ENCODE results near the gene WDR20. TPM values are rescaled to one million over a fixed set of nuclear protein-coding genes. Genes with fewer than 3 reads are reported as not detected.

WDR20 gene
- total RNA-seq, 2 experiments from 2014 or later: 22.3 to 27.3 TPM

- Mint-ChIP-seq H3K4me1 (no peaks in the 10 kb centered on the region), H3K9me3 (no peaks in the 10 kb centered on the region), H3K36me3 (no peaks in the 10 kb centered on the region), H3K27ac (no peak overlapping the region), H3K27me3 (no peaks in the 10 kb centered on the region), H3K4me3 (no peak overlapping the region)
- no peak for DNase-seq
Measured at GRCh38 chr14:102255401-102256190, 115.9 kb downstream of the WDR20 start.

GRCh38 chr14:102256716-102257115 is 117.0 kb downstream of the WDR20 start:
- Mint-ChIP-seq H3K9me3 (no peaks in the 10 kb centered on the region), H3K27ac (no peak overlapping the region), H3K27me3 (no peaks in the 10 kb centered on the region), H3K4me1 (no peaks in the 10 kb centered on the region), H3K36me3 (no peaks in the 10 kb centered on the region), H3K4me3 (no peak overlapping the region)
- no peak for DNase-seq

GRCh38 chr14:102258136-102258535 is 118.4 kb downstream of the WDR20 start:
- Mint-ChIP-seq H3K27me3 (no peaks in the 10 kb centered on the region), H3K4me1 (no peaks in the 10 kb centered on the region), H3K27ac (no peak overlapping the region), H3K9me3 (no peaks in the 10 kb centered on the region), H3K36me3 (no peaks in the 10 kb centered on the region), H3K4me3 (no peak overlapping the region)
- DNase-seq: no peak

Other genes with a start within 250 kb of the WDR20 start
- gene DYNC1H1, start 175.3 kb upstream of the WDR20 start, total RNA-seq: 100 to 1,000 TPM; 216 to 227 TPM
- 1,000 to 10,000 TPM; 1,485 to 1,535 TPM for gene HSP90AA1, start 52.9 kb upstream of the WDR20 start, total RNA-seq
- gene MOK, start 165.3 kb downstream of the WDR20 start, total RNA-seq: 1 to 10 TPM; 6.5 to 7.4 TPM
- 10 to 100 TPM; 12.9 TPM for gene ZNF839, start 179.8 kb downstream of the WDR20 start, total RNA-seq
- gene CINP, start 223.0 kb downstream of the WDR20 start, total RNA-seq: 10 to 100 TPM; 59.2 to 61.8 TPM
- 1 to 10 TPM; 4.8 to 5.7 TPM for gene TECPR2, start 223.0 kb downstream of the WDR20 start, total RNA-seq